Esophagus muscularis mucosa (tissue), 4 donors: ENCODE measurements around the gene CCDC88A. TPM values are rescaled to one million over a fixed set of nuclear protein-coding genes. Genes with fewer than 3 reads are reported as not detected.

ENCODE experiments used
- DNase-seq: peaks from one replicate; pipeline ENCODE4 v3.0.0-alpha.2; 2017; ENCODE audit errors: extremely low spot score
- H3K27ac ChIP-seq, 4 donors: fragments of 200-600 bp; sonication (generic); replicated peaks in 1 of 4; 1 replicate in 3 of 4; 2 replicates in 1 of 4; pipeline ENCODE4 v1.5.1; 2016 to 2019; ENCODE audit warnings: mild to moderate bottlenecking in 1 of 4
- H3K27me3 ChIP-seq, 4 donors: fragments of 200-600 bp; sonication (generic); one replicate each; pipeline versions ENCODE4 v1.5.1 to v1.6.0; 2016 to 2019
- H3K36me3 ChIP-seq, 4 donors: fragments of 200-600 bp; sonication (generic); one replicate each; pipeline ENCODE4 v1.5.1; 2016 to 2019
- H3K4me1 ChIP-seq, 4 donors: fragments of 200-600 bp; sonication (generic); one replicate each; pipeline ENCODE4 v1.5.1; 2016 to 2019
- H3K4me3 ChIP-seq, 4 donors: fragments of 200-600 bp; sonication (generic); 1 replicate in 2 of 4; 2 replicates in 2 of 4; pipeline ENCODE4 v1.5.1; 2016 to 2019; ENCODE audit warnings: mild to moderate bottlenecking in 4 of 4, moderate library complexity in 1 of 4
- H3K9me3 ChIP-seq, 4 donors: fragments of 200-600 bp; sonication (generic); 1 replicate in 3 of 4; 2 replicates in 1 of 4; pipeline ENCODE4 v1.5.1; 2016 to 2019
- EP300 ChIP-seq: sonication (generic); formaldehyde crosslinking; IDR thresholded peaks from one replicate; pipeline ENCODE4 v1.6.1; 2017; ENCODE audit warnings: antibody characterized with exemption
- POLR2A ChIP-seq: fragments of 450-650 bp; IDR thresholded peaks from one replicate; pipeline ENCODE4 v1.6.1; 2017; ENCODE audit warnings: antibody characterized with exemption, moderate library complexity, mild to moderate bottlenecking, low read depth
- POLR2AphosphoS5 ChIP-seq, 2 donors: sonication (generic); formaldehyde crosslinking; IDR thresholded peaks; one replicate each; pipeline ENCODE4 v1.6.1; 2017; ENCODE audit warnings: antibody characterized with exemption in 2 of 2
- WGBS: methylation state at CpG from one replicate; pipeline ENCODE4 v1.1.5; 2018; 5-methylcytosine and 5-hydroxymethylcytosine counted together
- intact Hi-C: fragments of 100-400 bp; cut with DNase I; formaldehyde crosslinking; loops from one replicate; pipeline ENCODE4 v1.15.1; 2023
- total RNA-seq, 4 donors: library from RNA; depleted of rRNA; stranded (reverse); fragments of >200 nt; gene quantifications; one replicate each; pipeline versions ENCODE4 v1.1.0 to v1.2.1, GENCODE V29; 2016
- TF ChIP-seq, protein P1 (sequence below), 3 experiments: fragments of 200-600 bp in 2 of 3; fragments of 450-650 bp in 1 of 3; sonication (generic) in 2 of 3; IDR thresholded peaks; one replicate each; pipeline ENCODE4 v1.5.1; 2017 to 2019; ENCODE audit warnings: antibody characterized with exemption in 3 of 3, mild to moderate bottlenecking in 2 of 3, moderate library complexity in 1 of 3

The CCDC88A gene
- total RNA-seq, 4 donors from 2014 or later = 29.7 to 58.6 (median 38.5) TPM

DNA sequence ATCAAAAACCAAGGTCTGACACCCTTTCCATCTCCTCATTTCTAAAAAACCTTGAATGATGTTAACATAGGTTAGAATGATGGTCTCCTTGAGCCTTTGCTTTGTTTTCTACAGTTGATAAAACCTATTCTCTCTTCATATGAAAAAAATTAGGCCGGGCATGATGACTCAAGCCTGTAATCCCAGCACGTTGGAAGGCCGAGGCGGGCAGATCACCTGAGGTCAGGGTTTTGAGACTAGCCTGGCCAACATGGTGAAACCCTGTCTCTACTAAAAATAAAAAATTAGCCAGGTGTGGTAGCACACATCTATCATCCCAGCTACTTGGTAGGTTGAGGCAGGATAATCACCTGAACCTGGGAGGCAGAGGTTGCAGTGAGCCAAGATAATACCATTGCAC lies 49.4 kb downstream of the CCDC88A start:
- intact Hi-C loops = no loop called here
- TF ChIP-seq, protein P1, sequence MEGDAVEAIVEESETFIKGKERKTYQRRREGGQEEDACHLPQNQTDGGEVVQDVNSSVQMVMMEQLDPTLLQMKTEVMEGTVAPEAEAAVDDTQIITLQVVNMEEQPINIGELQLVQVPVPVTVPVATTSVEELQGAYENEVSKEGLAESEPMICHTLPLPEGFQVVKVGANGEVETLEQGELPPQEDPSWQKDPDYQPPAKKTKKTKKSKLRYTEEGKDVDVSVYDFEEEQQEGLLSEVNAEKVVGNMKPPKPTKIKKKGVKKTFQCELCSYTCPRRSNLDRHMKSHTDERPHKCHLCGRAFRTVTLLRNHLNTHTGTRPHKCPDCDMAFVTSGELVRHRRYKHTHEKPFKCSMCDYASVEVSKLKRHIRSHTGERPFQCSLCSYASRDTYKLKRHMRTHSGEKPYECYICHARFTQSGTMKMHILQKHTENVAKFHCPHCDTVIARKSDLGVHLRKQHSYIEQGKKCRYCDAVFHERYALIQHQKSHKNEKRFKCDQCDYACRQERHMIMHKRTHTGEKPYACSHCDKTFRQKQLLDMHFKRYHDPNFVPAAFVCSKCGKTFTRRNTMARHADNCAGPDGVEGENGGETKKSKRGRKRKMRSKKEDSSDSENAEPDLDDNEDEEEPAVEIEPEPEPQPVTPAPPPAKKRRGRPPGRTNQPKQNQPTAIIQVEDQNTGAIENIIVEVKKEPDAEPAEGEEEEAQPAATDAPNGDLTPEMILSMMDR (IDR thresholded peaks at IDR 0.05) = no peak
- TF ChIP-seq POLR2AphosphoS5 (IDR thresholded peaks at IDR 0.05) = no peak
- no peak for TF ChIP-seq EP300
- TF ChIP-seq POLR2A = no peak
- Histone ChIP-seq H3K36me3 (no peaks in the 10 kb centered on the region), H3K27me3 (no peaks in the 10 kb centered on the region), H3K4me1 (peaks cover 0 to 47% (median 19%) of the 10 kb centered on the region in 4 donors), H3K27ac (no peak overlapping the region), H3K9me3 (no peaks in the 10 kb centered on the region), H3K4me3 (no peak overlapping the region)
- no peak for DNase-seq
- WGBS = 89% methylated on average over 4 of the region's 4 CpGs

DNA sequence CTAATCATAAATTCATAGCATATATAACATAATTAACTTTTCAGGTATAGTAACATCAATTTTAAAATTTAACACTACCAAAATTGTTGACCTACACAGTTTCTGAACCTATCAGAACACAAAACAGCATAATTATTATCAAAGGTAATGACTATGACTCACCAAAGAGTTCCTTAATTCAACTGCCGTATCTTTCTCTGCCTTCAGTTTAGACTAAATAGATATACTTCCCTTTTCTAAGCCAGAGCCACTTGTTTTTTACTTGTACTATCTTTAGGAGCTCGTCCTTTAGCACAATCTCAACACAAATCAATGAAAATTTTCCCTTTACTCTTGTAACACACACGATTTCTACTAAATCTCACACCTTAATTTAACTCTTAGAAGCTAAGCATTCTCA lies 54.4 kb downstream of the CCDC88A start:
- H3K36me3 ChIP-seq = no peaks in the 10 kb centered on the region
- intact Hi-C loops = no loop called here
- H3K27ac ChIP-seq = peak overlapping the region; percentile 32 to 49 (median 42)
- H3K27me3 ChIP-seq = no peaks in the 10 kb centered on the region
- 52% methylated on average over 3 of the region's 3 CpGs for WGBS
- TF ChIP-seq, protein P1 (IDR thresholded peaks at IDR 0.05) = no peak
- TF ChIP-seq EP300 (no peak), POLR2AphosphoS5 (IDR thresholded peaks at IDR 0.05) (no peak), POLR2A (no peak)
- H3K9me3 ChIP-seq = no peaks in the 10 kb centered on the region
- no peak for DNase-seq
- peaks cover 0 to 48% (median 31%) of the 10 kb centered on the region in 4 donors for H3K4me1 ChIP-seq
- no peak overlapping the region for H3K4me3 ChIP-seq

- H3K4me1 ChIP-seq = peaks cover 0 to 43% (median 30%) of the 10 kb centered on the region in 4 donors
- TF ChIP-seq, protein P1 (IDR thresholded peaks at IDR 0.05) = no peak
- peak in 1 of 2 donors; percentile 47 for TF ChIP-seq POLR2AphosphoS5 (IDR thresholded peaks at IDR 0.05)
- intact Hi-C loops = no loop called here
- H3K4me3 ChIP-seq = no peak overlapping the region
- WGBS = 55% methylated on average over 3 of the region's 3 CpGs
- H3K27me3 ChIP-seq = no peaks in the 10 kb centered on the region
- no peaks in the 10 kb centered on the region for H3K36me3 ChIP-seq
- H3K27ac ChIP-seq = peak overlapping the region; percentile 32 to 49 (median 42)
- no peak for DNase-seq
- no peaks in the 10 kb centered on the region for H3K9me3 ChIP-seq
These were observed 55.2 kb downstream of the CCDC88A start for GRCh38 chr2:55364189-55365055.

DNA sequence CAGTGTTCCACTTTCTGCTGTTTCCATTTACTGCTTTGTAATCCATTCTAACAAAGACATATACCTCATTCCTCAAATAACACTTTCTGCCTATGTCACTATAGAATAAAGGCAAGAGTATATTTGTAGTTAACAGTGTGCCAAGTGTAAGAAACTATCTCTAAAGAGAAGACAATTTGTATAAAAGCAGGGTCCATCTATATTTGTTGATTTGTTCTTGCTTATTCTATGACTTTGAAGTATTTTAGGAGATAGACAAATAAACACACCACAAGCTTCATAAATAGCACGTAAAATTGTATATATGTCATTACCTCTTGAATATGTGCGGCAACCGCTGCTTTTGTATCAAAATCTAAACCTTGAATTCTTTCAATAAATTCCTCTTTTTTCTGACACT lies 56.0 kb downstream of the CCDC88A start:
- H3K27ac ChIP-seq = peak overlapping the region; percentile 20 to 49 (median 36)
- TF ChIP-seq POLR2AphosphoS5 (IDR thresholded peaks at IDR 0.05) (no peak), POLR2A (no peak), EP300 (no peak)
- TF ChIP-seq, protein P1 (IDR thresholded peaks at IDR 0.05) = no peak
- intact Hi-C loops = no loop called here
- H3K36me3 ChIP-seq = no peaks in the 10 kb centered on the region
- 86% methylated on average over 3 of the region's 3 CpGs for WGBS
- H3K4me1 ChIP-seq = peaks cover 0 to 35% (median 26%) of the 10 kb centered on the region in 4 donors
- H3K9me3 ChIP-seq = no peaks in the 10 kb centered on the region
- no peak overlapping the region for H3K4me3 ChIP-seq
- no peak for DNase-seq
- no peaks in the 10 kb centered on the region for H3K27me3 ChIP-seq
